Transverse colon (tissue), 4 donors: ENCODE data around the gene XXYLT1. TPM values are rescaled to one million over a fixed set of nuclear protein-coding genes. Genes with fewer than 3 reads are reported as not detected.

ENCODE experiments used
- DNase-seq: peaks from one replicate; pipeline ENCODE4 v3.0.0-alpha.2; 2019
- H3K27ac ChIP-seq, 4 donors: fragments of 200-600 bp; sonication (generic); 2 replicates each; pipeline ENCODE4 v1.5.1; 2016 to 2018; ENCODE audit warnings: inconsistent platforms in 4 of 4
- H3K27me3 ChIP-seq: fragments of 200-600 bp; sonication (generic); 2 replicates; pipeline ENCODE4 v1.5.1; 2017; ENCODE audit warnings: inconsistent platforms
- H3K36me3 ChIP-seq, 4 donors: fragments of 200-600 bp; sonication (generic); 2 replicates each; pipeline ENCODE4 v1.5.1; 2017 to 2019; ENCODE audit warnings: inconsistent platforms in 4 of 4
- H3K4me1 ChIP-seq, 4 donors: fragments of 200-600 bp; sonication (generic); 2 replicates each; pipeline ENCODE4 v1.5.1; 2017 to 2020; ENCODE audit warnings: inconsistent platforms in 4 of 4
- H3K4me3 ChIP-seq, 4 donors: fragments of 200-600 bp; sonication (generic); 1 replicate in 1 of 4; 2 replicates in 3 of 4; pipeline versions ENCODE4 v1.5.1 to v1.6.1; 2017 to 2019; ENCODE audit warnings: inconsistent platforms in 4 of 4
- H3K9me3 ChIP-seq, 2 donors: fragments of 200-600 bp; sonication (generic); 2 replicates each; pipeline ENCODE4 v1.5.1; 2017 to 2019; ENCODE audit warnings: inconsistent platforms in 2 of 2
- EP300 ChIP-seq: sonication (generic); formaldehyde crosslinking; IDR thresholded peaks from one replicate; pipeline ENCODE4 v1.6.1; 2017; ENCODE audit warnings: antibody characterized with exemption, low read depth
- POLR2A ChIP-seq: fragments of 450-650 bp; IDR thresholded peaks from one replicate; pipeline ENCODE4 v1.6.1; 2016; ENCODE audit warnings: antibody characterized with exemption, mild to moderate bottlenecking, moderate library complexity
- POLR2AphosphoS5 ChIP-seq, 3 donors: sonication (generic); formaldehyde crosslinking; IDR thresholded peaks; one replicate each; pipeline ENCODE4 v1.6.1; 2016; ENCODE audit warnings: antibody characterized with exemption in 3 of 3
- WGBS, 2 donors: methylation state at CpG; one replicate each; pipeline ENCODE4 v1.1.5; 2018; ENCODE audit warnings: low coverage in 1 of 2; 5-methylcytosine and 5-hydroxymethylcytosine counted together
- in situ Hi-C, 4 donors: fragments of 200-750 bp; cut with MboI; loops; one replicate each; pipeline versions ENCODE4 v1.15.0 to v1.15.1; 2017; ENCODE audit warnings: low sequenced_read_pairs in 3 of 4, low pct_ligation_motif_present in 1 of 4, low pct_unique_long_range_greater_than_20kb in 1 of 4
- intact Hi-C: fragments of 100-400 bp; cut with DNase I; formaldehyde crosslinking; loops from one replicate; pipeline ENCODE4 v1.15.1; 2023; ENCODE audit warnings: low total_unique reads
- total RNA-seq, 4 donors: library from RNA; depleted of rRNA; stranded (reverse); fragments of >200 nt; gene quantifications; one replicate each; pipeline ENCODE4 v1.1.0, GENCODE V29; 2016
- TF ChIP-seq, protein P1 (sequence below), 5 experiments: fragments of 200-600 bp in 3 of 5; fragments of 450-650 bp in 2 of 5; sonication (generic) in 3 of 5; IDR thresholded peaks; 1 replicate in 2 of 5; 2 replicates in 3 of 5; pipeline ENCODE4 v1.5.1; 2016 to 2017; ENCODE audit warnings: antibody characterized with exemption in 5 of 5, inconsistent platforms in 3 of 5, mild to moderate bottlenecking in 2 of 5, moderate library complexity in 1 of 5

Gene XXYLT1
- total RNA-seq, 4 donors from 2014 or later: 3.0 to 10.0 (median 5.9) TPM

DNA sequence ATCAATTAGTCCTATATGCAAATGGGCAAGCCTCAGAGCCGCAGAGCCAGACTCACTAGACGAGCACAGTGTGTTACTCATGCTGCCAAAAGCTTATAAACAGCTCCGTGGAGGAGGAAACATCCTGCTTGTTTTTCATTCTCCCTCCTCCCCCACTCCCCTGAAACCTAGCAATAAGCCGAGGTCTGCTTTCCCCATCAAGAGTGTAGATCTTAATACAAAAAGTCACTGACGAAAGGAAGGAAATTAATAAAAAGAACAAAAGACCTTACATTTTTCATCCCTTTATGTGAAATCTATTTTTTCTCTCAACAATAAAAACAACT, 88.5 kb downstream of the XXYLT1 start:
- Histone ChIP-seq H3K36me3 (no peaks in the 10 kb centered on the region), H3K9me3 (no peaks in the 10 kb centered on the region), H3K27ac (peak overlapping the region in 3 of 4 donors; percentile 25 to 58 (median 49)), H3K4me3 (no peak overlapping the region), H3K27me3 (no peaks in the 10 kb centered on the region), H3K4me1 (peaks cover 4 to 35% (median 17%) of the 10 kb centered on the region in 4 donors)
- in situ Hi-C loops (no loop called here), intact Hi-C loops (no loop called here)
- no peak for DNase-seq
- WGBS, 2 donors: 36 to 60% methylated on average over 5 of the region's 5 CpGs
- TF ChIP-seq POLR2A (no peak), POLR2AphosphoS5 (IDR thresholded peaks at IDR 0.05) (peak in 1 of 3 donors; percentile 35)

GRCh38 chr3:195181741-195182469, 89.1 kb downstream of the XXYLT1 start:
- TF ChIP-seq EP300: no peak
- TF ChIP-seq POLR2A: no peak
- no peak for TF ChIP-seq POLR2AphosphoS5 (IDR thresholded peaks at IDR 0.05)
- TF ChIP-seq, protein P1, sequence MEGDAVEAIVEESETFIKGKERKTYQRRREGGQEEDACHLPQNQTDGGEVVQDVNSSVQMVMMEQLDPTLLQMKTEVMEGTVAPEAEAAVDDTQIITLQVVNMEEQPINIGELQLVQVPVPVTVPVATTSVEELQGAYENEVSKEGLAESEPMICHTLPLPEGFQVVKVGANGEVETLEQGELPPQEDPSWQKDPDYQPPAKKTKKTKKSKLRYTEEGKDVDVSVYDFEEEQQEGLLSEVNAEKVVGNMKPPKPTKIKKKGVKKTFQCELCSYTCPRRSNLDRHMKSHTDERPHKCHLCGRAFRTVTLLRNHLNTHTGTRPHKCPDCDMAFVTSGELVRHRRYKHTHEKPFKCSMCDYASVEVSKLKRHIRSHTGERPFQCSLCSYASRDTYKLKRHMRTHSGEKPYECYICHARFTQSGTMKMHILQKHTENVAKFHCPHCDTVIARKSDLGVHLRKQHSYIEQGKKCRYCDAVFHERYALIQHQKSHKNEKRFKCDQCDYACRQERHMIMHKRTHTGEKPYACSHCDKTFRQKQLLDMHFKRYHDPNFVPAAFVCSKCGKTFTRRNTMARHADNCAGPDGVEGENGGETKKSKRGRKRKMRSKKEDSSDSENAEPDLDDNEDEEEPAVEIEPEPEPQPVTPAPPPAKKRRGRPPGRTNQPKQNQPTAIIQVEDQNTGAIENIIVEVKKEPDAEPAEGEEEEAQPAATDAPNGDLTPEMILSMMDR (IDR thresholded peaks at IDR 0.05): no peak
- WGBS, 2 donors: 61 to 71% methylated on average over 1 to 7 of the region's 7 CpGs
- H3K4me3 ChIP-seq: no peak overlapping the region
- H3K4me1 ChIP-seq: peaks cover 4 to 35% (median 13%) of the 10 kb centered on the region in 4 donors
- in situ Hi-C loops: no loop called here
- H3K27me3 ChIP-seq: no peaks in the 10 kb centered on the region
- H3K27ac ChIP-seq: peak overlapping the region; percentile 5 to 58 (median 36)
- DNase-seq: no peak
- H3K9me3 ChIP-seq: no peaks in the 10 kb centered on the region
- intact Hi-C loops: no loop called here
- no peaks in the 10 kb centered on the region for H3K36me3 ChIP-seq

GRCh38 chr3:195181113-195181498, 89.9 kb downstream of the XXYLT1 start:
- H3K27me3 ChIP-seq: no peaks in the 10 kb centered on the region
- intact Hi-C loops: no loop called here
- no peak for DNase-seq
- no peak overlapping the region for H3K4me3 ChIP-seq
- in situ Hi-C loops: no loop called here
- H3K36me3 ChIP-seq: no peaks in the 10 kb centered on the region
- no peaks in the 10 kb centered on the region for H3K9me3 ChIP-seq
- peaks cover 4 to 35% (median 13%) of the 10 kb centered on the region in 4 donors for H3K4me1 ChIP-seq
- no peak for TF ChIP-seq POLR2A
- TF ChIP-seq, protein P1 (IDR thresholded peaks at IDR 0.05): no peak
- TF ChIP-seq EP300: no peak
- TF ChIP-seq POLR2AphosphoS5 (IDR thresholded peaks at IDR 0.05): no peak
- peak overlapping the region in 1 of 4 donors; percentile 5 for H3K27ac ChIP-seq
- 84 to 91% methylated on average over 8 to 9 of the region's 9 CpGs for WGBS, 2 donors

- H3K4me3 ChIP-seq: no peak overlapping the region
- DNase-seq: no peak
- H3K9me3 ChIP-seq: no peaks in the 10 kb centered on the region
- no peaks in the 10 kb centered on the region for H3K27me3 ChIP-seq
- peak overlapping the region in 3 of 4 donors; percentile 33 to 51 (median 47) for H3K27ac ChIP-seq
- intact Hi-C loops: no loop called here
- H3K4me1 ChIP-seq: peaks cover 4 to 32% (median 12%) of the 10 kb centered on the region in 4 donors
- in situ Hi-C loops: no loop called here
- WGBS, 2 donors: 78 to 94% methylated on average over 3 to 17 of the region's 17 CpGs
- TF ChIP-seq POLR2AphosphoS5 (IDR thresholded peaks at IDR 0.05): no peak
- TF ChIP-seq POLR2A: no peak
- TF ChIP-seq, protein P1 (IDR thresholded peaks at IDR 0.05): no peak
- TF ChIP-seq EP300: no peak
- H3K36me3 ChIP-seq: no peaks in the 10 kb centered on the region
Observed at GRCh38 chr3:195180490-195181112, 90.4 kb downstream of the XXYLT1 start.
